Esophagus squamous epithelium (tissue), 4 donors: ENCODE measurements around the gene UCHL3.

ENCODE experiments used
- CTCF ChIP-seq, 6 experiments: fragments of 450-650 bp in 4 of 6; fragments of 200-600 bp in 2 of 6; sonication (generic) in 2 of 6; IDR thresholded peaks; one replicate each; pipeline ENCODE4 v1.5.1; 2016 to 2019; ENCODE audit warnings: antibody characterized with exemption in 6 of 6, mild to moderate bottlenecking in 4 of 6, moderate library complexity in 4 of 6
- POLR2A ChIP-seq, 4 donors: fragments of 450-650 bp; IDR thresholded peaks; one replicate each; pipeline ENCODE4 v1.6.1; 2017; ENCODE audit warnings: antibody characterized with exemption in 4 of 4, mild to moderate bottlenecking in 4 of 4, moderate library complexity in 3 of 4

GRCh38 chr13:75511051-75511625, 38.5 kb upstream of the UCHL3 start:
- no peak for TF ChIP-seq CTCF (IDR thresholded peaks at IDR 0.05)
- TF ChIP-seq POLR2A (IDR thresholded peaks at IDR 0.05), result no peak
